Left lung (tissue), 10 donors: ENCODE measurements around the gene PCNX3. TPM values are rescaled to one million over a fixed set of nuclear protein-coding genes. Genes with fewer than 3 reads are reported as not detected.
A peak's percentile ranks its signal among the peaks of the same experiment; 100 is the strongest.

Experiments
- ATAC-seq: fragments of 200-7000 bp; cut with Tn5 transposase; one replicate; pipeline ENCODE4 v1.9.1; 2020; ENCODE audit warnings: moderate library complexity
- DNase-seq, 4 donors: peaks; one replicate each; pipeline ENCODE4 v3.0.0-alpha.2; 2013 to 2020
- H3K27ac ChIP-seq, 2 donors: fragments of 200-600 bp; sonication (generic) in 1 of 2; one replicate each; pipeline versions ENCODE4 v1.5.0 to v1.8.0; 2020 to 2021
- H3K27me3 ChIP-seq, 2 donors: fragments of 200-600 bp; sonication (generic) in 1 of 2; one replicate each; pipeline versions ENCODE4 v1.5.0 to v1.8.0; 2020 to 2021
- H3K36me3 ChIP-seq, 2 donors: fragments of 200-600 bp; sonication (generic) in 1 of 2; one replicate each; pipeline versions ENCODE4 v1.5.0 to v1.8.0; 2020 to 2021
- H3K4me1 ChIP-seq, 2 donors: fragments of 200-600 bp; one replicate each; pipeline ENCODE4 v1.8.0; 2021
- H3K4me3 ChIP-seq, 2 donors: fragments of 200-600 bp; sonication (generic) in 1 of 2; one replicate each; pipeline versions ENCODE4 v1.5.0 to v1.8.0; 2020 to 2021; ENCODE audit warnings: mild to moderate bottlenecking in 1 of 2
- H3K9me3 ChIP-seq, 2 donors: fragments of 200-600 bp; sonication (generic) in 1 of 2; one replicate each; pipeline versions ENCODE4 v1.5.0 to v1.8.0; 2020 to 2021
- intact Hi-C, 2 donors: fragments of 100-400 bp; cut with DNase I; formaldehyde crosslinking; loops; one replicate each; pipeline versions ENCODE4 v1.11.2 to v1.14.2; 2022
- polyA plus RNA-seq, 6 donors: library from polyadenylated mRNA; unstranded; fragments of 120-200 nt; gene quantifications; one replicate each; pipeline ENCODE4 v1.2.1, GENCODE V29; 2013; ENCODE audit not compliant: insufficient read length in 6 of 6
- total RNA-seq, 2 donors: library from RNA; stranded (reverse); fragmentation: NEBNext Ultra II Directional; extraction: Animal tissue kit (Norgen Biotek cat#: 25700); gene quantifications; one replicate each; pipeline ENCODE4 v1.2.1, GENCODE V29; 2021
- TF ChIP-seq, protein P1 (sequence below), 2 donors: fragments of 200-600 bp; sonication (generic) in 1 of 2; IDR thresholded peaks; one replicate each; pipeline versions ENCODE4 v1.5.0 to v1.8.0; 2021; ENCODE audit warnings: antibody characterized with exemption in 2 of 2
- donor health status: DM: no; HTN: yes; CAD: no.
- donor health status: DM: no; HTN: no; CAD: no.

The PCNX3 gene
- total and polyA plus RNA-seq, 8 donors = 19.9 to 44.5 (median 26.2) TPM

DNA sequence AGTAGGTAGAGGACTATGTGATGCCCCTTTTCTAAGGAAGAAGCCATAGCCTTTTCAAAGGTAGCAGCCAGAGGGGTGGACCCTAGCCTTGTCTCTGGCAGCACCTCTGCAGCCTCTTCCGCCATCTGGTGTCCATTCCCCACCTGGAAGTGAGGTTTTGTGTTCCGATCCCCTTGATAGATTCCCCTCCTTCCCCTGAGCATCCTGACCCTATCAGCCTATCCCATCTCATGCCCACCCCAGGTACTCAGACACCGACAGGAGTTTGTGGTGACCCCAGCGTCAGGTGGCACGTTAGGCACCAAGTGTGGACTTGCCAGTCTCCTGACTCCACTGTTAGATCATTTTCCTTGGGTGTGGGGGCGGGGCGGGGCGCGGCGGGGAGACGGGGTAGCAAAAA, 43.6 kb upstream of the PCNX3 start:
- Histone ChIP-seq H3K27ac (peak overlapping the region; percentile 69 to 99), H3K36me3 (peaks cover 0 to 6% of the 10 kb centered on the region in 2 donors), H3K27me3 (no peaks in the 10 kb centered on the region), H3K4me3 (peak overlapping the region; percentile 68 to 91), H3K4me1 (peaks cover 41 to 72% of the 10 kb centered on the region in 2 donors), H3K9me3 (no peaks in the 10 kb centered on the region)
- TF ChIP-seq, protein P1, sequence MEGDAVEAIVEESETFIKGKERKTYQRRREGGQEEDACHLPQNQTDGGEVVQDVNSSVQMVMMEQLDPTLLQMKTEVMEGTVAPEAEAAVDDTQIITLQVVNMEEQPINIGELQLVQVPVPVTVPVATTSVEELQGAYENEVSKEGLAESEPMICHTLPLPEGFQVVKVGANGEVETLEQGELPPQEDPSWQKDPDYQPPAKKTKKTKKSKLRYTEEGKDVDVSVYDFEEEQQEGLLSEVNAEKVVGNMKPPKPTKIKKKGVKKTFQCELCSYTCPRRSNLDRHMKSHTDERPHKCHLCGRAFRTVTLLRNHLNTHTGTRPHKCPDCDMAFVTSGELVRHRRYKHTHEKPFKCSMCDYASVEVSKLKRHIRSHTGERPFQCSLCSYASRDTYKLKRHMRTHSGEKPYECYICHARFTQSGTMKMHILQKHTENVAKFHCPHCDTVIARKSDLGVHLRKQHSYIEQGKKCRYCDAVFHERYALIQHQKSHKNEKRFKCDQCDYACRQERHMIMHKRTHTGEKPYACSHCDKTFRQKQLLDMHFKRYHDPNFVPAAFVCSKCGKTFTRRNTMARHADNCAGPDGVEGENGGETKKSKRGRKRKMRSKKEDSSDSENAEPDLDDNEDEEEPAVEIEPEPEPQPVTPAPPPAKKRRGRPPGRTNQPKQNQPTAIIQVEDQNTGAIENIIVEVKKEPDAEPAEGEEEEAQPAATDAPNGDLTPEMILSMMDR (IDR thresholded peaks at IDR 0.05) = no peak
- DNase-seq (no peak), ATAC-seq (no peak)
- intact Hi-C loops = no loop called here

DNA sequence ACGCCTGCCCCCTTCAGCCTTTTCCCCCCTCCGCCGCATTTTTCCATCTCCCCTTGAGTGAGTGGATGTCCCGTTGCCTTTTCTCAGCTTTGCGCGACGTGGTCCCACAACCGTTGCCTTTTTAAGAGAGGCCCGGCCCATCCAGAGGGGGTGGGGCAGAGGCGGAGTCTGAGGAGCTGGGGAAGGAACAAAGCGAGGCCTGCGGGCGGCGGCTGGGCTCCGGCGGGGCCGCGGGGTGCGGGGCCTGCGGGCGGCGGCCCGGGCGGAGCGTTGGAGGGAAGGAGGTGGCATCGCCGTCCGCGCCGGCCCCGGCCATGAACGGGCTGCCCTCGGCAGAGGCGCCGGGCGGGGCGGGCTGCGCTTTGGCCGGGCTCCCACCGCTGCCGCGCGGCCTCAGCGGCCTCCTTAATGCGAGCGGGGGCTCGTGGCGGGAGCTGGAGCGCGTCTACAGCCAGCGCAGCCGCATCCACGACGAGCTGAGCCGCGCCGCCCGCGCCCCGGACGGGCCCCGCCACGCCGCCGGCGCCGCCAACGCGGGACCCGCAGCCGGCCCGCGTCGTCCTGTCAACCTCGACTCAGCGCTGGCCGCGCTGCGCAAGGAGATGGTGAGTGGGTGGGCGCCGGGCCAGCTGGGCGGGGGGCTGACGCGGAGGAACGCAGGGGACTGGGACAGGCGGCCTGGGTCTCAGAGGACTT, 43.1 kb upstream of the PCNX3 start, which contains the start of gene FAM89B:
FAM89B (plus strand) TSS at position 183 of the 696 bp plus-strand sequence; CDS start at position 315, 132 bp downstream.
- Histone ChIP-seq H3K4me1 (peaks cover 47 to 77% of the 10 kb centered on the region in 2 donors), H3K27me3 (no peaks in the 10 kb centered on the region), H3K4me3 (peak within 1 kb of the TSS; percentile 68 to 91), H3K36me3 (peaks cover 0 to 6% of the 10 kb centered on the region in 2 donors), H3K9me3 (no peaks in the 10 kb centered on the region), H3K27ac (peak within 1 kb of the TSS; percentile 89 to 99)
- TF ChIP-seq, protein P1 (IDR thresholded peaks at IDR 0.05) = no peak
- peak; percentile 84 to 99 (median 92) for DNase-seq
- intact Hi-C loops = no loop called here
- peak; percentile 34 for ATAC-seq

DNA sequence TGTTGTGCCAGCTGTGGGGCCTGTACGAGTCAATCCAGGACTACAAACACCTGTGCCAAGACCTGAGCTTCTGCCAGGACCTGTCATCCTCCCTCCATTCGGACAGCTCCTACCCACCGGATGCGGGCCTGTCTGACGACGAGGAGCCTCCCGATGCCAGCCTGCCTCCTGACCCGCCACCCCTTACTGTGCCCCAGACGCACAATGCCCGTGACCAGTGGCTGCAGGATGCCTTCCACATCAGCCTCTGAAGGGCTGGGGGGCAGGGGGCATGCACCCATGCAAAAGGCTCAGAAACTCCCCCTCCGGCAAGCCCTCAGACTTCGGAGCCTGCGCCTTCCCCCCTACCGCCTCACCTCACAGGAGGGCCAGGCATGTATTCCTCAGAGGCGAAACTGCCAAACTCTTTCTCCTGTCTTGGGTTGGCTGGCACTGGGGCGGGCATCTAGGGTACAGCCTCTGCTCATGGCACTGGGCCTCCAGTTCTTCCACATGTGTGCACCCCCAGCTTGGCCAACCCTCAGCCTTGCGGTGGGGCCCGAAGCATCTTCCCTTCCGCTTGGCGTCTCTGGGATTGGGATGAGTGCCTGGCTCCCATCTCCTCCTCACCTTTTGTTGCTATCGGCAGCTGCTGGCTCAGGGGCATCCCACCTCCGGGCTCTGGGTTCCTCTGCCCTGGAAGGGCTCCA, 42.0 kb upstream of the PCNX3 start:
- peaks cover 0 to 14% of the 10 kb centered on the region in 2 donors for H3K36me3 ChIP-seq
- ATAC-seq (no peak), DNase-seq (no peak)
- H3K9me3 ChIP-seq = no peaks in the 10 kb centered on the region
- H3K4me3 ChIP-seq = peak overlapping the region; percentile 68 to 91
- peak overlapping the region; percentile 89 to 99 for H3K27ac ChIP-seq
- TF ChIP-seq, protein P1 (IDR thresholded peaks at IDR 0.05) = no peak
- intact Hi-C loops = no loop called here
- no peaks in the 10 kb centered on the region for H3K27me3 ChIP-seq
- H3K4me1 ChIP-seq = peaks cover 52 to 77% of the 10 kb centered on the region in 2 donors

DNA sequence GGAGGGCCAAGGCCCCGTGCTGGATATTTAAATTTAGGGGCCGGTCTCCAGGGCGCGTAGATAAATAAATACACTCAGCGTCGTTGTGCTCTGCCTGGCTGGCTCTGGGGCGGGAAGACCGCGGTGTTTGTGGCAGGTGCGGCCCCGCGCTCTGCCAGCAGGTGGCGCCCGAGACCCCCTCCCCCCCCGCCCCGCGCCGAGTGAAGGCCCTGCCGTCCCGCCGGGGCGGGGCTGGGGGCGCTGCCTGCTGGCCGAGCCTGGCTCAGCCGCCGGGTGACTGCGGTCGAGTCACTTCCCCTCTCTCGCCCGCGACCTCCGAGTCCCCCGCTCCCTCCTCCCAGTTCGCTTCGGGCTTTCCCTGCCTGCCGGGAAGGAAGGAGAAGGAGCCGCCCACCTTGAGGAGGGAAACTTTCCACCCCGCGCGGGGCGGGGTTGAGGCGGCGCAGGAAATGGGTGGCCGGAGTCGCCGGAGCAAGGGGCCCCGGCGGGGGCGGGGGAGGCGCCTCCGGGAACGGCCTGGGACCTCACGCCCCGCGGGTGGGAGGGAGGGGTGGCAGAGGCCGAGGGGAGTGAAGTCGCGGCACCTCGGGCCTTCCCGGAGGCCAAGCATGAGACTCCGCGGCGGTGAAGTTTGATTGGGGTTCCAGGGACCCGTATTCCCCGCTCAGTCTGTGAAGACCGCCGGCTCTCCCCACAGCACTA, 41.3 kb upstream of the PCNX3 start:
- intact Hi-C loops = no loop called here
- Histone ChIP-seq H3K9me3 (no peaks in the 10 kb centered on the region), H3K27ac (peak overlapping the region; percentile 89 to 99), H3K27me3 (no peaks in the 10 kb centered on the region), H3K4me3 (peak overlapping the region; percentile 68 to 91), H3K4me1 (peaks cover 45 to 77% of the 10 kb centered on the region in 2 donors), H3K36me3 (peaks cover 0 to 22% of the 10 kb centered on the region in 2 donors)
- TF ChIP-seq, protein P1 (IDR thresholded peaks at IDR 0.05) = peak; percentile 96 to 99
- ATAC-seq (peak; percentile 66), DNase-seq (peak; percentile 76 to 99 (median 92))
